HCEC 1CT (cell line): ENCODE measurements around the gene TSNAXIP1.
"Not testable (repeated sequence)": the region's sequence is repeated elsewhere in the genome, so short reads cannot be mapped to it uniquely, and the experiment has no call there.

Experiments used
- DNase-seq: peaks from one replicate; pipeline ENCODE4 v3.0.0-alpha.2; 2017

TSNAXIP1 gene

GRCh38 chr16:67834242-67834614, 27.5 kb downstream of the TSNAXIP1 start:
- no peak for DNase-seq

GRCh38 chr16:67837190-67837589, 30.5 kb downstream of the TSNAXIP1 start:
- DNase-seq, result not testable (repeated sequence)

GRCh38 chr16:67837811-67838210, 31.1 kb downstream of the TSNAXIP1 start:
- DNase-seq, result no peak

DNA sequence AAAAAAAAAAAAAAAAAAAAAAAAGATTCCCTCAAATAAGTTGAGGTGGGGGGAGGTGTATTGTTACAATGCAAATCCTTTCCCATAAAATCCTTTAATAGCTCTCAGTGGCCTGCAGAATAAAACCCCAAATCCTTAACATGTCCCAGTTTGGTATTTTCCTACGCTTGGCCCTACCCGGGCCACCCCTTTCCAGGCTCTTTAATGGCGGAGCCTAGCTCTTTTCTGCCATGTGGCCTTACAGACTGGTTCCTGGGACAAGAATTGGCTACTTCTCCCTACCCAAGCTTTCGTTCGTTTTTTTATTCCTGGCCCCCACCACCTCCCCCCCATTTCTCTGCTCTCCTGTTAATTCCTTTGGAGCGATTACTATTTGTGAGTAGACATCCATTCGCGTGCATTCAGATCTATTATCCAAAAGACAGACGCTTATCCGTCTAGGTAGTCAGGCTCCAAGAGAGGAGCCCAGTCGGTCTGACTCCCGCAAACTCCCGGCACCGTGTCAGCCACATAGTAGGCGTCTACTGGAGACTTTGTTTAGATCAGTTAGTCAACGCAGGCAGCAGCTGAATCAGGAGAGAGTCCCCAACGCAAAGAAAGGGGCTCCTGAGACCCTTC, 34.6 kb downstream of the TSNAXIP1 start:
- no peak for DNase-seq

DNA sequence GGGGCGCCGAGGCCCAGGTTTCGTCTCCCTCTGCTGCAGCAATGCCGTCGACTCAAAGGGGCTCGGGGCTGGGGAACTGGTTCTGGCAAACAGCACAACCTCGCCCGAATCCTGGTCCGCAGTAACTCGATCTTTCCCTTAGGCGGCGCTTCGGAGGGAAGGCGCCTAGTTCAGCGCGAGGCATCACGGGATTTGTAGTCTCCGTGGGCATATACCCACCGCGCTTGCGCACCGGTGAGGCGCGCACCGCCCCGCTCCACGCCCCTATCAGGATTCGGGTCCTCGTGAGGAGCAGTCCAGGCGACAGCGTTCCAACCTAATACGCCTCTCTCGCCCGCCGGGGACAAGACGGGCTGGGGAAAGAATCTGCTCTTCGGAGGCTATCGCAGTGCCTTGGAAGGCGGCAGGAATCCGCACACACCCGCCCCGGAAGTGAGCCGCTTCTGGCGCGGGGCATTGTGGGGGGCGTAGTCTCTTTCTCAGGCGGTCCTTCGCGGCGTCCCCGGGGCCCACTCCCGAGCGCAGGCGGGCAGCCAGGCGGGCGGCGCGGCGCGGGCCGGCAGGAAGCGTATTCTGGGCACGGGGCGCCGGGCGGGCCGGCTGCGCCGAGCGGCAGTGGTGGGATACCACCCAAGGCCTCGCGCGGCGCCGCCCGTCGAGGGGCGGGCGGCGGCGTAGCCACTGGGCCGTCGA, 35.3 kb downstream of the TSNAXIP1 start, which contains the start of gene THAP11:
TSS of gene THAP11 (plus strand) at position 505 of the 693 bp plus-strand sequence. CDS start 235 bp downstream, outside the sequence.
- peak; percentile 92 for DNase-seq

- DNase-seq, result peak; percentile 52
Observed at GRCh38 chr16:67842509-67843342, 36.0 kb downstream of the TSNAXIP1 start.

GRCh38 chr16:67843343-67843765, 36.7 kb downstream of the TSNAXIP1 start:
- peak; percentile 23 for DNase-seq

- peak; percentile 34 for DNase-seq
Observed at GRCh38 chr16:67844497-67844896, 37.8 kb downstream of the TSNAXIP1 start.

DNA sequence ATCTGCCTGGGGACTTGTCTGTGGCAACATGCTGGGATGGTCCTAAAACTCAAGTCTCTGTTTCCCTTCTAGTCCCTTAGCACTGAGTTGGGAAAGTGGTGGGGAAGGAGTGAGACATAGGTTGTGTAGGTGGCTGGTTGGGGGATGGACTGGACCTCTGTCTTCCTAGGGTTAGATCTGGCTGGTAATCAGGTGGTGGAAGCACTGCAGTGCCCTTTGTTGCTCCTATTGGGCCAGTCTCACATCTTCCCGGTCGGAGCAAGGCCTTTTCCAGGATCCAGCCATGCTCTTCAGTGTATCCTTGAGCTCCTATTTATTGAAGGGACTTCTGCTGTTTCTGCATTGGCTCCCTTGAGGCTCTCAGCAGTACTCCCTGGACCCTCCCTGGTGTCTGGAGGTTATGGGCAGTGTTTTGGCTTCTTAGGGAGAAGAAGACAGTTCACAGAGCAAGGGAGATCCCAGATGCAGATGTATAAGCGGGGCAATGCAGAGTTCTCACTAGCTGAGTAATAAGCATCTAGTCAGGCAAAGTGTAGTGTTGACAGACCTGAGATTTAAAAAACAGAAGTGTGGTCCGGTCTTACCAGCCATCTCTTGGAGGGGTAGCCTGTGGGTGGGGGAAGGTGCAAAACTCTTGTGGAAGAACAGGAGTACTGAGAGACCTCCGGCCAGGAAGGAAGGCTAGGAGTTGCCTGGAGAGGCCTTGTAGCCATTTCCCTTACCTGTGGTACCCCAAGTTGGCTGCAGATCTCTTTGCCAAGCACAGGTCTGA, 38.8 kb downstream of the TSNAXIP1 start:
- DNase-seq, result no peak

- no peak for DNase-seq
Observed at GRCh38 chr16:67846063-67846319, 39.3 kb downstream of the TSNAXIP1 start.

GRCh38 chr16:67846320-67847063, 39.8 kb downstream of the TSNAXIP1 start, which contains the start of gene NUTF2:
Gene NUTF2, plus strand, starts transcription at chr16:67846933. Its CDS starts 18,198 bp downstream, at chr16:67865131.
- DNase-seq, result peak; percentile 91

- DNase-seq, result peak; percentile 42
Observed at GRCh38 chr16:67847064-67847861, 40.6 kb downstream of the TSNAXIP1 start, which contains the start of gene CENPT. Gene CENPT, minus strand, starts transcription at chr16:67847693. Its CDS starts 13,834 bp downstream, at chr16:67833859.

DNA sequence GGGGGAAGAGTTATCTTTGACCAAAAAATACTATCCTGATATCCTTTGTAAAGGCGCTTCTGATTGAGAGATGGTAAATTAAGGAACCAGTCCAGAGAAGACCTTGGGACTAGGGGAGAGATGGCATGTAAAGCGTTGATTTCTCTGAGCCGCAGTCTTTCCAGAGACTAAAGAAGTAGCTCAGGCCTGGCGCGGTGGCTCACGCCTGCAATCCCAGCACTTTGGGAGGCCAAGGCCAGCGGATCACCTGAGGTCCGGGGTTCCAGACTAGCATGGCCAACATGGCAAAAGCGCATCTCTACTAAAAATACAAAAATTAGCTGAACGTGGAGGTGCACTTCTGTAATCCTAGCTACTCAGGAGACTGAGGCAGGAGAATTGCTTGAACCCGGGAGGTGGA, 41.4 kb downstream of the TSNAXIP1 start:
- DNase-seq, result no peak

DNA sequence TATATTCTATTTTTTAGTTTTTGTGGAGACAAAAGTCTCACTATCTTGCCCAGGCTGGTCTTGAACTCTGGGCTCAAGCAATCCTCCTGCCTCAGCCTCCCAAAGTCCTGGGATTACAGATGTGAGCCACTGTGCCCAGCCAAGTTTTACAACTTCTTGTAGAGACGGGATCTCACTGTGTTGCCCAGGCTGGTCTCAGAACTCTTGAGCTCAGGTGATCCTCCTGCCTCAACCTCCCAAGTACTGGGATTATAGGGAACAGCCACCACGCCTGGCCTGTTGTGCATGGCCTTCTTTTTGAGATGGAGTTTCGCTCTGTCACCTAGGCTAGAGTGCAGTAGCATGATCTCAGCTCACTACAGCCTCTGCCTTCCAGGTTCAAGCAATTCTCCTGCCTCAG, 47.0 kb downstream of the TSNAXIP1 start:
- DNase-seq, result no peak

- no peak for DNase-seq
Observed at GRCh38 chr16:67855789-67856188, 49.1 kb downstream of the TSNAXIP1 start.

DNA sequence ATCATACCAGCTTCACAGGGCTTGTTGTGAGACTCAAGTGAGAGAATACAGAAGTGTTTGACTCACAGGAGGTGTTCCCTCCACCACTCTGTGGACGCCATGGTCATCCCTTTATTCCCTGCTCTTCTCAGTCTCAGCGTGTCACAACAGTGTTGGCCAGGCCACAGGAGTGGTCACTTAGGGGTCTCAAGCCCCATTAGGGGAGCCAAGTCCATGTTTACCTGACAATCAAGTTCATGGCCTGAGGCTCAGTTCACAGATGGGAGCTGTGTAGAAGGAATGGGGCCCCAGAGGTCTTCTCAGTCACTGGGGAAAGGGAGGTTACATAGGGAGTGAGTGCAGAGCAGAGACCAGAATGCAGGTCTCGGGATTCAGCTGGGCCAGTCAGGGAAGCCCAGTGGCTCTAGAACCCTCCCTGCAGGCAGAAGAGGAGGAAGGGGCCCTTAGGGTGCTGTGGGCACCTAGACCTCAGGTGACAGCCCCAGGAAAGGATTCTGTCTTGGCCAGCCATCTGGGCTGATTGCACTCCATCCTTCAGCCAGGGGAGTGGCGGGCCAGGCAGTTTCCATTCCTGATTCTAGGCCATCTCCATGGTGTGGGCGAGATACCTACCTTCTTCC, 50.3 kb downstream of the TSNAXIP1 start:
- DNase-seq, result no peak

DNA sequence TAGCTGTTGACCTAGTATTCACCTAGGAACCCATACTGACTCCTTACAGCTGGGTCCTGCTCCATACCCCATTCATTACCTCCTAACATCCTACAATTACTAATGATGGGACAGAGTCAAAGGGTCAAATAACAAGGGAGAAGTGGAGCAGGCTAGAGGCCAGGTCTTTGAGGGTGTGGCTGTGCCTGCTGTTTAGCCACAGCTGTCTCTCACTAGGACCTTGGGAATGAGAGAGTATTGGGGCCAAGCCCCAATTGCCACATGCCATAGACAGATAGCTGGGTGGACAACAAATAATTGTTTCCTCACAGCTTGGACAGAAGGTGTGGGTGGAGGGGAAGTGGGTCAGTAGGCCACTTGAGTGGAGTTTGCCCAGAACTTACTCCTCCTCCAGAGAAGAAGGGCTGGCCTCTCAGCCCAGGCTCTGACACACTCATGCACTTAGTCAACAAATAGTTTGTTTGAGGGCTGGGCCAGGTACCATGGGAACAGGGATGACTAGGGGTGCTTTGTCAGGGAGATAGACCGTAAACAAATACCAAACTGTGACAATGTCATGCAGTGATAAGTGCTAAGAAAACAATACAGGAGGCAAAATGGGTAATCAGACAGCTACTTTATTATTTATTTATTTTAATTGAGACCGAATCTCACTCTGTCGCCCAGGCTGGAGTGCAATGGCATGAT, 51.0 kb downstream of the TSNAXIP1 start:
- peak; percentile 93 for DNase-seq

GRCh38 chr16:67858500-67858899, 51.8 kb downstream of the TSNAXIP1 start:
- DNase-seq, result no peak

DNA sequence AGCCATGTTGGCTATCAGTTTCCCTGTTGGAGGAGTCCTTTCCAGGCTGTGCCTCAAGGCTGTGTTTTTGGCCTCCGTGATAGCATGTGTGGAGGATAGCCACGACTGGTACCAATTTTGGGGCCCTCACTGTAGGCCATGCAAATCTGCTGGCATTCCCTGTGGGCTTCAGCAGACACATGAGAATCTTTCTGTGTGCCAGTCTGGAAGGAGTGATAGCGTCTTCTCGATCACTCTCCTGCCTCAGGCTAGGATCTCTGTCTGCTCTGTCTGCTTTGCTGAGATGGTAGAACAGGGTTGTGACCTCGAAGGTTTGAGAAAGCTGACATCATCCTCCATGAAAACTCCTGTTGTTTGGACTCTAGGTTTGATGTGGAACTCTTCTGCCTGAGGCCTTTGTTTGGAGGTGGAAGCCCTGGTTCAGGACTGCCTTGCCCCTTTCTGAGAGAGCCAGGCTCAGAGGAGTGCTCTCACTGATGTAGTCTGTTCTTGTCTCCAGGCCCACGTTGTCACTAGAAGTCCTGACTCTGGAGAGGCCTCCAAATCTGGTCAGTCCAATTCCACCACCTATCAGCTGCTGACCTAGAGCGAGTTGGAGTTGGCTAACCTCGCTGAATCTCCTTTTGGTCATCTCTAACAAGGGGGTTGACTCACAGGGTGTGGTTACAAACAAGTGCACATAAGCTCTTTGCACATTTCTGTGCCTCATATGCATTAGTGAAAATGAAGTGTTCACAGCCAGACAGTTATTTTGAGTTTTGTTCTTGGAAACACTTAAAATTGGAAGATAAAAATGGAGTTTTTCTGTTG, 54.1 kb downstream of the TSNAXIP1 start:
- peak; percentile 77 for DNase-seq
